Activated CD4-positive, alpha-beta T cell treated with anti-CD3 and anti-CD28 coated beads, Interleukin-2, Interleukin-4, amounts not matched to agents 100 ng/mL and 50 ng/mL, durations not matched to agents 16 hours and 8 hours (primary cell): Measurements from ENCODE around the gene KLC3.
"Not testable (repeated sequence)": the region's sequence is repeated elsewhere in the genome, so short reads cannot be mapped to it uniquely, and the experiment has no call there.

Experiments
- DNase-seq: peaks from one replicate; pipeline ENCODE4 v3.0.0-alpha.2; 2020; ENCODE audit warnings: low spot score

The KLC3 gene

GRCh38 chr19:45320997-45321775 lies 19.4 kb upstream of the KLC3 start:
- DNase-seq: no peak

- no peak for DNase-seq
These were observed 18.7 kb upstream of the KLC3 start for GRCh38 chr19:45321848-45322247.

- no peak for DNase-seq
These were observed 18.2 kb upstream of the KLC3 start for GRCh38 chr19:45322311-45322710.

- DNase-seq: no peak
These were observed 17.7 kb upstream of the KLC3 start, which contains the start of gene CKM for GRCh38 chr19:45322744-45323281. Gene CKM, minus strand, starts transcription at chr19:45322875. Its CDS starts 3,162 bp downstream, at chr19:45319713.

GRCh38 chr19:45323671-45324081 lies 16.9 kb upstream of the KLC3 start:
- no peak for DNase-seq

GRCh38 chr19:45324349-45324907 lies 16.1 kb upstream of the KLC3 start:
- DNase-seq: no peak

- DNase-seq: no peak
These were observed 13.0 kb upstream of the KLC3 start for GRCh38 chr19:45327404-45328143.

- DNase-seq: no peak
These were observed 9.1 kb upstream of the KLC3 start for GRCh38 chr19:45331411-45331810.

GRCh38 chr19:45333609-45334303 lies 6.8 kb upstream of the KLC3 start:
- DNase-seq: no peak

- not testable (repeated sequence) for DNase-seq
These were observed 5.7 kb upstream of the KLC3 start for GRCh38 chr19:45334881-45335280.

GRCh38 chr19:45336696-45337251 lies 3.8 kb upstream of the KLC3 start:
- no peak for DNase-seq

GRCh38 chr19:45339629-45340028 lies 921 bp upstream of the KLC3 start:
- no peak for DNase-seq

GRCh38 chr19:45340899-45341453 lies 426 bp downstream of the KLC3 start:
- DNase-seq: no peak

GRCh38 chr19:45342911-45343310 lies 2.4 kb downstream of the KLC3 start:
- DNase-seq: no peak

GRCh38 chr19:45344621-45345505 lies 4.3 kb downstream of the KLC3 start:
- DNase-seq: no peak

GRCh38 chr19:45345506-45345860 lies 4.9 kb downstream of the KLC3 start:
- no peak for DNase-seq

- DNase-seq: no peak
These were observed 5.9 kb downstream of the KLC3 start for GRCh38 chr19:45346449-45346848.

GRCh38 chr19:45347570-45348366 lies 7.2 kb downstream of the KLC3 start:
- no peak for DNase-seq

- no peak for DNase-seq
These were observed 8.0 kb downstream of the KLC3 start for GRCh38 chr19:45348367-45349125.
